K562 (cell line): ENCODE results near the gene ELF3.

ENCODE experiments used
- E2F4 ChIP-seq: sonication (generic); formaldehyde crosslinking; IDR thresholded peaks from 2 replicates; pipeline ENCODE4 v1.8.0; 2022; ENCODE audit warnings: mild to moderate bottlenecking, low read depth, missing genetic modification reagents
- ETS2 ChIP-seq: IDR thresholded peaks from 2 replicates; pipeline ENCODE4 v1.6.1; 2016; ENCODE audit warnings: borderline replicate concordance, missing genetic modification characterization, mild to moderate bottlenecking, moderate library complexity, missing compliant biosample characterization; ENCODE audit not compliant: poor library complexity, severe bottlenecking
- ETV6 ChIP-seq, 3 experiments: fragments of 150-350 bp in 1 of 3; sonication (generic) in 1 of 3; formaldehyde crosslinking in 1 of 3; IDR thresholded peaks; 2 replicates each; pipeline versions ENCODE4 v1.6.1 to v1.8.0; 2014 to 2022; ENCODE audit warnings: borderline replicate concordance in 2 of 3, low read depth in 2 of 3, antibody characterized with exemption in 1 of 3, low read length in 1 of 3, mild to moderate bottlenecking in 1 of 3, missing genetic modification reagents in 1 of 3
- HDAC6 ChIP-seq: IDR thresholded peaks from 2 replicates; pipeline ENCODE4 v1.6.1; 2012; ENCODE audit warnings: low read depth, mild to moderate bottlenecking, control low read depth, inconsistent platforms, low read length, moderate library complexity
- MXI1 ChIP-seq: IDR thresholded peaks from 2 replicates; pipeline ENCODE4 v1.6.1; 2011; ENCODE audit warnings: low read depth, mild to moderate bottlenecking, improper control_type of control experiment, low read length
- PCBP1 ChIP-seq: fragments of 200-400 bp; formaldehyde crosslinking; IDR thresholded peaks from 2 replicates; pipeline ENCODE4 v1.6.1; 2018; ENCODE audit warnings: mild to moderate bottlenecking, low read depth, low read length; ENCODE audit not compliant: poor library complexity, severe bottlenecking
- PREB ChIP-seq: sonication (generic); formaldehyde crosslinking; IDR thresholded peaks from 2 replicates; pipeline ENCODE4 v1.8.1; 2023; ENCODE audit warnings: mild to moderate bottlenecking, missing genetic modification reagents
- RBM39 ChIP-seq: fragments of 200-400 bp; formaldehyde crosslinking; optimal IDR thresholded peaks from 2 replicates; pipeline ENCODE3; 2018; ENCODE audit warnings: low read depth, low read length
- TARDBP ChIP-seq: fragments of 450-650 bp; IDR thresholded peaks from 2 replicates; pipeline ENCODE4 v1.6.1; 2016
- ZFP1 ChIP-seq: fragments of 450-650 bp; formaldehyde crosslinking; IDR thresholded peaks from 2 replicates; pipeline ENCODE4 v1.4.0; 2020; ENCODE audit warnings: mild to moderate bottlenecking, mixed read lengths
- TF ChIP-seq, protein P1 (sequence below), 3 experiments: IDR thresholded peaks in 2 of 3; conservative IDR thresholded peaks in 1 of 3; 2 replicates each; pipeline ENCODE4 v1.5.1; 2011 to 2012; ENCODE audit warnings: low read length in 3 of 3, mild to moderate bottlenecking in 3 of 3, control low read depth in 2 of 3, improper control_type of control experiment in 1 of 3, inconsistent platforms in 1 of 3, low read depth in 1 of 3, mixed read lengths in 1 of 3, moderate library complexity in 1 of 3; ENCODE audit not compliant: insufficient read depth in 2 of 3

DNA sequence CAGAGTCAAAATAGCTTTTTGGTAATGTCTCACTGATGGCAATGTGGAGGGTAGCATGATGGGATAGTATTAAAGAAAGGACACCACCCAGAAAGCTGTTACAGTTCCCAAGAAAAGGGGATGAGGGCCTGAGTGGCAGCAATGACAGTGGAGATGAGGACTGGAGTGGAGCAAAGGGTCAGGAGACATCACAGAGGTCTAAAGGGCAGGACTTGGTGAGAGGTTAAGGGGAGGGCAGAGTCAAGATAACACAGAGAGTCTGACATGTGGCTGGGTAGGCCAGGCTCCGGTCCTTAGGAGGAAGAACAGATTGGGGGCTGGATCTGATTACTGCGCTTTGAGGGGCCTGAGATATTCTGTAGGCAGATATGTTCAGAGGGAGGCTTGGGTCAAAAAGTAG is 19.3 kb downstream of the ELF3 start:
- TF ChIP-seq ZFP1, result no peak
- TF ChIP-seq RBM39, result no peak
- no peak for TF ChIP-seq ETV6 (IDR thresholded peaks at IDR 0.05; ENCODE audit: borderline replicate concordance in 1 of 2, low read depth in 2 of 2, low read length in 1 of 2)
- no peak for TF ChIP-seq ETV6 (CRISPR knock-in tag; IDR thresholded peaks at IDR 0.05; ENCODE audit: borderline replicate concordance)
- no peak for TF ChIP-seq PREB (CRISPR knock-in tag)
- TF ChIP-seq HDAC6, result no peak
- TF ChIP-seq, protein P1, sequence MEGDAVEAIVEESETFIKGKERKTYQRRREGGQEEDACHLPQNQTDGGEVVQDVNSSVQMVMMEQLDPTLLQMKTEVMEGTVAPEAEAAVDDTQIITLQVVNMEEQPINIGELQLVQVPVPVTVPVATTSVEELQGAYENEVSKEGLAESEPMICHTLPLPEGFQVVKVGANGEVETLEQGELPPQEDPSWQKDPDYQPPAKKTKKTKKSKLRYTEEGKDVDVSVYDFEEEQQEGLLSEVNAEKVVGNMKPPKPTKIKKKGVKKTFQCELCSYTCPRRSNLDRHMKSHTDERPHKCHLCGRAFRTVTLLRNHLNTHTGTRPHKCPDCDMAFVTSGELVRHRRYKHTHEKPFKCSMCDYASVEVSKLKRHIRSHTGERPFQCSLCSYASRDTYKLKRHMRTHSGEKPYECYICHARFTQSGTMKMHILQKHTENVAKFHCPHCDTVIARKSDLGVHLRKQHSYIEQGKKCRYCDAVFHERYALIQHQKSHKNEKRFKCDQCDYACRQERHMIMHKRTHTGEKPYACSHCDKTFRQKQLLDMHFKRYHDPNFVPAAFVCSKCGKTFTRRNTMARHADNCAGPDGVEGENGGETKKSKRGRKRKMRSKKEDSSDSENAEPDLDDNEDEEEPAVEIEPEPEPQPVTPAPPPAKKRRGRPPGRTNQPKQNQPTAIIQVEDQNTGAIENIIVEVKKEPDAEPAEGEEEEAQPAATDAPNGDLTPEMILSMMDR (IDR thresholded peaks at IDR 0.05 in 2 of 3, conservative IDR thresholded peaks at IDR 0.05 in 1 of 3; ENCODE audit: insufficient read depth in 2 of 3, low read depth in 1 of 3, low read length in 3 of 3), result no peak
- no peak for TF ChIP-seq PCBP1
- TF ChIP-seq MXI1, result no peak
- TF ChIP-seq ETS2 (tag), result no peak
- no peak for TF ChIP-seq E2F4 (CRISPR knock-in tag)
- TF ChIP-seq TARDBP, result no peak
